ENCODE results near the gene TTC9. TPM values are rescaled to one million over a fixed set of nuclear protein-coding genes. Genes with fewer than 3 reads are reported as not detected.
A peak's percentile ranks its signal among the peaks of the same experiment; 100 is the strongest.

The TTC9 gene
- total and polyA plus RNA-seq, 2 experiments from 2014 or later: 10.3 to 34.2 TPM

GRCh38 chr14:70597731-70598130 lies 44.0 kb upstream of the TTC9 start (continued):
- TF ChIP-seq, protein P1, sequence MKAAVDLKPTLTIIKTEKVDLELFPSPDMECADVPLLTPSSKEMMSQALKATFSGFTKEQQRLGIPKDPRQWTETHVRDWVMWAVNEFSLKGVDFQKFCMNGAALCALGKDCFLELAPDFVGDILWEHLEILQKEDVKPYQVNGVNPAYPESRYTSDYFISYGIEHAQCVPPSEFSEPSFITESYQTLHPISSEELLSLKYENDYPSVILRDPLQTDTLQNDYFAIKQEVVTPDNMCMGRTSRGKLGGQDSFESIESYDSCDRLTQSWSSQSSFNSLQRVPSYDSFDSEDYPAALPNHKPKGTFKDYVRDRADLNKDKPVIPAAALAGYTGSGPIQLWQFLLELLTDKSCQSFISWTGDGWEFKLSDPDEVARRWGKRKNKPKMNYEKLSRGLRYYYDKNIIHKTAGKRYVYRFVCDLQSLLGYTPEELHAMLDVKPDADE (IDR thresholded peaks at IDR 0.05): no peak
- TF ChIP-seq EZH2 (IDR thresholded peaks at IDR 0.05; ENCODE audit: low read depth, unreplicated experiment): no peak
- TF ChIP-seq REST (IDR thresholded peaks at IDR 0.05; ENCODE audit: unreplicated experiment): no peak
- no peak for TF ChIP-seq CREB1 (CRISPR knock-in tag; IDR thresholded peaks at IDR 0.05; ENCODE audit: low read depth)
- no peak for TF ChIP-seq STAT1 (IDR thresholded peaks at IDR 0.05; ENCODE audit: unreplicated experiment)
- TF ChIP-seq POLR2AphosphoS5 (IDR thresholded peaks at IDR 0.05; ENCODE audit: low read depth): no peak
- TF ChIP-seq, protein P2, sequence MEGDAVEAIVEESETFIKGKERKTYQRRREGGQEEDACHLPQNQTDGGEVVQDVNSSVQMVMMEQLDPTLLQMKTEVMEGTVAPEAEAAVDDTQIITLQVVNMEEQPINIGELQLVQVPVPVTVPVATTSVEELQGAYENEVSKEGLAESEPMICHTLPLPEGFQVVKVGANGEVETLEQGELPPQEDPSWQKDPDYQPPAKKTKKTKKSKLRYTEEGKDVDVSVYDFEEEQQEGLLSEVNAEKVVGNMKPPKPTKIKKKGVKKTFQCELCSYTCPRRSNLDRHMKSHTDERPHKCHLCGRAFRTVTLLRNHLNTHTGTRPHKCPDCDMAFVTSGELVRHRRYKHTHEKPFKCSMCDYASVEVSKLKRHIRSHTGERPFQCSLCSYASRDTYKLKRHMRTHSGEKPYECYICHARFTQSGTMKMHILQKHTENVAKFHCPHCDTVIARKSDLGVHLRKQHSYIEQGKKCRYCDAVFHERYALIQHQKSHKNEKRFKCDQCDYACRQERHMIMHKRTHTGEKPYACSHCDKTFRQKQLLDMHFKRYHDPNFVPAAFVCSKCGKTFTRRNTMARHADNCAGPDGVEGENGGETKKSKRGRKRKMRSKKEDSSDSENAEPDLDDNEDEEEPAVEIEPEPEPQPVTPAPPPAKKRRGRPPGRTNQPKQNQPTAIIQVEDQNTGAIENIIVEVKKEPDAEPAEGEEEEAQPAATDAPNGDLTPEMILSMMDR (conservative IDR thresholded peaks at IDR 0.05; ENCODE audit: low read depth in 2 of 2): no peak
- no peak for TF ChIP-seq ZNF331 (CRISPR knock-in tag; IDR thresholded peaks at IDR 0.05; ENCODE audit: low read depth)

DNA sequence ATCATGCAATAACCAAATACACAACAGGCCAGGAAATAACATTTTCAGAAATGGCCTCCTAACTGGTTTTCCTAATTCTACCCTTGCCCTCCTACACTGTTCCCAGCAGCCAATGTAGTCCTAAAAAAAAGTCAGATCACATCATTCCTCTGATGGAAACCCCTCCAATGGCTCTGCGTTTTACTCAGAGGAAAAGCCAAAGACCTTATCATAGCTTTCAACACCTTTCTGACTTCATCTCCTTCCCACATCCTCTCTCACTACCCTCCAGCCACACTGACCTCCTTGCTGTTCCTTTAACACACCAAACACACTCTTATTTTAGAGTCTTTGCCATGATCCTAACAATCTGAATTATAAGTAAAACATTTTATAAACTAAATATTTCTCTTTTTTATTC lies 42.4 kb upstream of the TTC9 start:
- no peak overlapping the region for H3K27ac Mint-ChIP-seq
- no peak for TF ChIP-seq POLR2AphosphoS5 (IDR thresholded peaks at IDR 0.05; ENCODE audit: low read depth)
- TF ChIP-seq, protein P1 (IDR thresholded peaks at IDR 0.05): no peak
- no peak for TF ChIP-seq JUNB (IDR thresholded peaks at IDR 0.05; ENCODE audit: unreplicated experiment)
- TF ChIP-seq STAT1 (IDR thresholded peaks at IDR 0.05; ENCODE audit: unreplicated experiment): no peak
- TF ChIP-seq, protein P2 (conservative IDR thresholded peaks at IDR 0.05; ENCODE audit: low read depth in 2 of 2): no peak
- no peak for TF ChIP-seq REST (IDR thresholded peaks at IDR 0.05; ENCODE audit: unreplicated experiment)
- TF ChIP-seq ZNF114 (CRISPR knock-in tag; IDR thresholded peaks at IDR 0.05): no peak
- TF ChIP-seq EZH2phosphoT487 (IDR thresholded peaks at IDR 0.05; ENCODE audit: unreplicated experiment): no peak

More for the DNA sequence above, 42.4 kb upstream of the TTC9 start:
- Histone ChIP-seq H3F3A (replicated peaks; ENCODE audit: low read depth) (no peaks in the 10 kb centered on the region), H4K20me1 (replicated peaks; ENCODE audit: insufficient read depth) (peaks cover 7% of the 10 kb centered on the region; the same call in 1 of the 2 replicates), H3K27me3 (ENCODE audit: insufficient read depth) (no peaks in the 10 kb centered on the region), H2AFZ (no peak overlapping the region), H3K27ac (ENCODE audit: low read depth) (no peak overlapping the region), H3K36me3 (ENCODE audit: insufficient read depth) (peaks cover 11% of the 10 kb centered on the region; the same call in 1 of the 2 replicates), H3K79me2 (replicated peaks; ENCODE audit: insufficient read depth) (peaks cover 59% of the 10 kb centered on the region), H3K4me1 (ENCODE audit: insufficient read depth) (peaks cover 6% of the 10 kb centered on the region; the same call in 1 of the 2 replicates), H3K9me2 (ENCODE audit: insufficient read depth) (no peaks in the 10 kb centered on the region), H3K4me2 (peak overlapping the region; percentile 92), H3K4me3 (peak overlapping the region; percentile 81)
- peaks cover 5% of the 10 kb centered on the region for H3K27me3 Mint-ChIP-seq (ENCODE audit: insufficient read depth, low read depth, poor library complexity)
- ATAC-seq (no peak), DNase-seq (ENCODE audit: low spot score) (no peak)
- H3K4me3 Mint-ChIP-seq: peak overlapping the region; percentile 100
- peaks cover 9% of the 10 kb centered on the region for H3K4me1 Mint-ChIP-seq
- no peaks in the 10 kb centered on the region for H3K9me3 Mint-ChIP-seq
- peaks cover 21% of the 10 kb centered on the region for H3K36me3 Mint-ChIP-seq (ENCODE audit: low read depth)
